Measurements from ENCODE around the gene MGAT4C. TPM values are rescaled to one million over a fixed set of nuclear protein-coding genes. Genes with fewer than 3 reads are reported as not detected.

Gene MGAT4C
- total RNA-seq, 3 donors from 2014 or later: 0.17 to 0.73 (median 0.35) TPM

DNA sequence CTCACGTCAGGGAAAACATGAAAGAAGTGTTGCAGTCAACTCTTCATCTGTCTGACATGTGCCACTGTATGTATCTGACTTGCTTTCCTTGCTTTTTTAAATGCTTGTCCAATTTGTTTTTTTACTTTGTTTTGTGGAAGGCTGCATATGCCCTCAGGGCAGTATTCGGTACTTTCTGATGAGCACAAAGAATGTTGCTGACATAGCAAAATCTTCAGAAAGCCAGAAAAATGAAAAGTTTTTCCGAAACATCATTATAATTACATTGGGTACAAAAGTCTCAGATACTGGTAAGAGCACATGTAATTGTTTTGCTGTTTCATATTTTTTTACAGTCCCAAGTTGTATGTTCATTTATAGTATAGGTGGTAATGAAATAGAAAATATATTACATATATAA is 237.8 kb downstream of the MGAT4C start:
- Histone ChIP-seq H3K4me1 (ENCODE audit: low read depth) (no peaks in the 10 kb centered on the region), H3K9me3 (no peaks in the 10 kb centered on the region), H3K36me3 (ENCODE audit: low read depth) (no peaks in the 10 kb centered on the region), H3K4me3 (no peak overlapping the region)
- DNase-seq: no peak
- no peak for TF ChIP-seq CTCF (IDR thresholded peaks at IDR 0.05)
- ATAC-seq: no peak
- intact Hi-C loops (cut with DNase I, micrococcal nuclease): no loop called here

GRCh38 chr12:86015026-86015425 is 241.2 kb downstream of the MGAT4C start:
- ATAC-seq: no peak
- TF ChIP-seq CTCF (IDR thresholded peaks at IDR 0.05): no peak
- intact Hi-C loops (cut with DNase I, micrococcal nuclease): no loop called here

GRCh38 chr12:86006727-86007126 is 249.5 kb downstream of the MGAT4C start:
- no peak for ATAC-seq
- TF ChIP-seq CTCF (IDR thresholded peaks at IDR 0.05): no peak
- Histone ChIP-seq H3K9me3 (no peaks in the 10 kb centered on the region), H3K4me1 (ENCODE audit: low read depth) (no peaks in the 10 kb centered on the region), H3K36me3 (ENCODE audit: low read depth) (no peaks in the 10 kb centered on the region), H3K4me3 (no peak overlapping the region)
- intact Hi-C loops (cut with DNase I, micrococcal nuclease): no loop called here
- no peak for DNase-seq

More at GRCh38 chr12:86015026-86015425, 241.2 kb downstream of the MGAT4C start:
- Histone ChIP-seq H3K4me3 (no peak overlapping the region), H3K4me1 (ENCODE audit: low read depth) (no peaks in the 10 kb centered on the region), H3K9me3 (no peaks in the 10 kb centered on the region), H3K36me3 (ENCODE audit: low read depth) (no peaks in the 10 kb centered on the region)
- no peak for DNase-seq

GRCh38 chr12:85998074-85998473 is 258.1 kb downstream of the MGAT4C start:
- H3K36me3 ChIP-seq (ENCODE audit: low read depth): no peaks in the 10 kb centered on the region
- intact Hi-C loops (cut with DNase I, micrococcal nuclease): no loop called here
- ATAC-seq (no peak), DNase-seq (no peak)
- TF ChIP-seq CTCF (IDR thresholded peaks at IDR 0.05): no peak
- H3K4me1 ChIP-seq (ENCODE audit: low read depth): no peaks in the 10 kb centered on the region
- H3K9me3 ChIP-seq: peaks cover 23% of the 10 kb centered on the region
- H3K4me3 ChIP-seq: no peak overlapping the region

DNA sequence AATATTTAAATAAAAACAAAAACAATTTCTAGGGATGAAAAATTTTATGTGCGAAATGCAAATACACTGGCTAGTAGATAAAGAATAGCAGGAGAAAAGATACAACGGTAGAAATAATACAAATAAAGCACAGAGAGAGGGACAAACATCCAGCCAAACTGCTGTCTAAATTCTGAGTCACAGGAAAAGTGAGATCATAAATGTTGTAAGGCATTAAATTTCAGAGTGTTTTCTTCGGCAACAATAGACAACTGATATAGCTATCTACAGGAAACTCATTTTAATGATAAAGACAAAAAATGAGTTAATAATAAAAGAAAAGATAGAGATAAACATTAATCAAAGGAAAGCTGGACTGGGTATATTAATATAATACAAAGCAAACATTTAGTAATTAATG is 259.9 kb downstream of the MGAT4C start:
- peaks cover 37% of the 10 kb centered on the region for H3K9me3 ChIP-seq
- no peak overlapping the region for H3K4me3 ChIP-seq
- no peaks in the 10 kb centered on the region for H3K36me3 ChIP-seq (ENCODE audit: low read depth)
- no peak for ATAC-seq
- intact Hi-C loops (cut with DNase I, micrococcal nuclease): no loop called here
- no peaks in the 10 kb centered on the region for H3K4me1 ChIP-seq (ENCODE audit: low read depth)
- no peak for TF ChIP-seq CTCF (IDR thresholded peaks at IDR 0.05)
- no peak for DNase-seq

DNA sequence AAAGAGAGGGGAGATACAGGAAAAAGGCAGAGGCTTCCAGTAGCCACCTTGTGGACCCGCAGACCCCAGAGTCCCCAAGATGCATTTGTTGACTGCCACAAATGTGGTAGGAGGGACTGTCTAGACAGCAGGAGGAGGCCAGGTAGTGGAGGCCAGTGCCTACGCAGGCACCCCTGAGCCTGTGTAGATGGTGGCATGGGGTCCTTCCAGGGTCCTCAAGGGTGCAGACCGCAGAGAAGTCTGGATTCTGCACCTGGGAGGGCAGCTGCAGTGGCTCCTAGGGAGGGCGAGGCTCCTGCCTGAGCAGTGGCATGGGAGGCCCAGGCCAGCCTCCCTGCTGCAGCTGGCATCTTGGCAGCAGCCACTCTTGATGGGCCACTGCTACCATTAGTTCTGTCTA is 262.4 kb downstream of the MGAT4C start:
- no peak overlapping the region for H3K4me3 ChIP-seq
- no peaks in the 10 kb centered on the region for H3K4me1 ChIP-seq (ENCODE audit: low read depth)
- TF ChIP-seq CTCF (IDR thresholded peaks at IDR 0.05): no peak
- DNase-seq (peak in 1 of 3 donors; percentile 25), ATAC-seq (no peak)
- intact Hi-C loops (cut with DNase I, micrococcal nuclease): no loop called here
- no peaks in the 10 kb centered on the region for H3K36me3 ChIP-seq (ENCODE audit: low read depth)
- peaks cover 41% of the 10 kb centered on the region for H3K9me3 ChIP-seq
